Measurements from ENCODE around the gene ROBO1.

- no peak for TF ChIP-seq CTCF (IDR thresholded peaks at IDR 0.05; ENCODE audit: low read length)
- no peak for TF ChIP-seq EZH2phosphoT487 (IDR thresholded peaks at IDR 0.05; ENCODE audit: low read length)
- TF ChIP-seq EZH2 (optimal IDR thresholded peaks at IDR 0.05; ENCODE audit: low read depth, low read length) = no peak
Observed at GRCh38 chr3:79255702-79256101, 512.1 kb downstream of the ROBO1 start.

Measured in MM.1S (cell line).